ENCODE results near the gene MAD2L1BP.

MAD2L1BP gene

GRCh38 chr6:43648248-43648647 lies 12.6 kb downstream of the MAD2L1BP start:
- TF ChIP-seq FOXM1 (IDR thresholded peaks at IDR 0.05; ENCODE audit: borderline replicate concordance, low read depth), result no peak
- TF ChIP-seq USF1 (IDR thresholded peaks at IDR 0.05), result no peak

- TF ChIP-seq EGR1 (IDR thresholded peaks at IDR 0.05) (no peak), USF1 (IDR thresholded peaks at IDR 0.05) (no peak), ZBTB7A (IDR thresholded peaks at IDR 0.05; ENCODE audit: low read depth) (no peak), MAX (IDR thresholded peaks at IDR 0.05) (no peak), TCF12 (IDR thresholded peaks at IDR 0.05; ENCODE audit: low read depth) (no peak), CREB1 (IDR thresholded peaks at IDR 0.05; ENCODE audit: low read depth) (no peak), YY1 (IDR thresholded peaks at IDR 0.05; ENCODE audit: low read depth) (no peak), FOXM1 (IDR thresholded peaks at IDR 0.05; ENCODE audit: borderline replicate concordance, low read depth) (no peak)
These were observed 21.7 kb downstream of the MAD2L1BP start for GRCh38 chr6:43657221-43657802.

GRCh38 chr6:43658161-43658560 lies 22.5 kb downstream of the MAD2L1BP start:
- TF ChIP-seq EGR1 (IDR thresholded peaks at IDR 0.05) (no peak), CEBPB (IDR thresholded peaks at IDR 0.05) (no peak), MAX (IDR thresholded peaks at IDR 0.05) (no peak), RAD21 (IDR thresholded peaks at IDR 0.05; ENCODE audit: low read depth) (no peak), FOXM1 (IDR thresholded peaks at IDR 0.05; ENCODE audit: borderline replicate concordance, low read depth) (no peak), ZBTB7A (IDR thresholded peaks at IDR 0.05; ENCODE audit: low read depth) (no peak), EP300 (IDR thresholded peaks at IDR 0.05; ENCODE audit: borderline replicate concordance) (no peak), REST (IDR thresholded peaks at IDR 0.05; ENCODE audit: low read depth) (no peak), TAF1 (IDR thresholded peaks at IDR 0.05; ENCODE audit: low read depth) (no peak), YY1 (IDR thresholded peaks at IDR 0.05; ENCODE audit: low read depth) (no peak), USF1 (IDR thresholded peaks at IDR 0.05) (no peak), NFIC (IDR thresholded peaks at IDR 0.05) (no peak), CREB1 (IDR thresholded peaks at IDR 0.05; ENCODE audit: low read depth) (no peak), TCF12 (IDR thresholded peaks at IDR 0.05; ENCODE audit: low read depth) (no peak), TEAD4 (IDR thresholded peaks at IDR 0.05) (no peak)

GRCh38 chr6:43665376-43665775 lies 29.7 kb downstream of the MAD2L1BP start:
- TF ChIP-seq YY1 (IDR thresholded peaks at IDR 0.05; ENCODE audit: low read depth) (no peak), TEAD4 (IDR thresholded peaks at IDR 0.05) (0 out of 2 replicates have a peak, but pooled peaks have one; percentile 14)

- TF ChIP-seq YY1 (IDR thresholded peaks at IDR 0.05; ENCODE audit: low read depth) (no peak), REST (IDR thresholded peaks at IDR 0.05; ENCODE audit: low read depth) (no peak)
These were observed 30.7 kb downstream of the MAD2L1BP start for GRCh38 chr6:43666196-43666920.

Measured in Ishikawa (cell line).